ENCODE data around the gene SLCO2B1. TPM values are rescaled to one million over a fixed set of nuclear protein-coding genes. Genes with fewer than 3 reads are reported as not detected.

The SLCO2B1 gene
- total and polyA plus RNA-seq, 2 experiments from 2014 or later: not detected

GRCh38 chr11:75238595-75239440 is 87.9 kb downstream of the SLCO2B1 start:
- Mint-ChIP-seq H3K27me3 (ENCODE audit: insufficient read depth, low read depth, poor library complexity) (peaks cover 42% of the 10 kb centered on the region), H3K4me1 (peaks cover 44% of the 10 kb centered on the region), H3K4me3 (peak overlapping the region; percentile 77; the same call in 1 of the 3 replicates), H3K36me3 (ENCODE audit: low read depth) (no peaks in the 10 kb centered on the region), H3K27ac (no peak overlapping the region), H3K9me3 (no peaks in the 10 kb centered on the region)
- no peak overlapping the region for H3K27ac ChIP-seq (ENCODE audit: low read depth)
- no peaks in the 10 kb centered on the region for H4K20me1 ChIP-seq (replicated peaks; ENCODE audit: insufficient read depth)
- no peaks in the 10 kb centered on the region for H3K36me3 ChIP-seq (ENCODE audit: insufficient read depth)
- H3K4me2 ChIP-seq: peak overlapping the region; percentile 88
- ATAC-seq (no peak), DNase-seq (ENCODE audit: low spot score) (no peak)
- peaks cover 19% of the 10 kb centered on the region for H3K4me1 ChIP-seq (ENCODE audit: insufficient read depth)
- no peaks in the 10 kb centered on the region for H3F3A ChIP-seq (replicated peaks; ENCODE audit: low read depth)
- H3K4me3 ChIP-seq: peak overlapping the region; percentile 26; the same call in 1 of the 2 replicates
- no peak overlapping the region for H2AFZ ChIP-seq
- no peaks in the 10 kb centered on the region for H3K79me2 ChIP-seq (replicated peaks; ENCODE audit: insufficient read depth)
- H3K9me2 ChIP-seq (ENCODE audit: insufficient read depth): no peaks in the 10 kb centered on the region
- peaks cover 44% of the 10 kb centered on the region for H3K27me3 ChIP-seq (ENCODE audit: insufficient read depth)
- no peak for TF ChIP-seq ZNF331 (CRISPR knock-in tag; IDR thresholded peaks at IDR 0.05; ENCODE audit: low read depth)
- no peak for TF ChIP-seq CTCF (conservative IDR thresholded peaks at IDR 0.05; ENCODE audit: low read depth in 2 of 2)
- TF ChIP-seq EZH2 (IDR thresholded peaks at IDR 0.05; ENCODE audit: low read depth, unreplicated experiment): no peak
- no peak for TF ChIP-seq POLR2AphosphoS5 (IDR thresholded peaks at IDR 0.05; ENCODE audit: low read depth)
- TF ChIP-seq ZNF114 (CRISPR knock-in tag; IDR thresholded peaks at IDR 0.05): no peak
- TF ChIP-seq NANOG (IDR thresholded peaks at IDR 0.05; ENCODE audit: borderline replicate concordance): no peak
- no peak for TF ChIP-seq STAT1 (IDR thresholded peaks at IDR 0.05; ENCODE audit: unreplicated experiment)
- no peak for TF ChIP-seq JUNB (IDR thresholded peaks at IDR 0.05; ENCODE audit: unreplicated experiment)
- no peak for TF ChIP-seq CREB1 (CRISPR knock-in tag; IDR thresholded peaks at IDR 0.05; ENCODE audit: low read depth)
- no peak for TF ChIP-seq ETS1 (IDR thresholded peaks at IDR 0.05)
- TF ChIP-seq ZNF462 (CRISPR knock-in tag; IDR thresholded peaks at IDR 0.05): no peak
- TF ChIP-seq REST (IDR thresholded peaks at IDR 0.05; ENCODE audit: unreplicated experiment): no peak
- no peak for TF ChIP-seq EZH2phosphoT487 (IDR thresholded peaks at IDR 0.05; ENCODE audit: unreplicated experiment)
